GM21737 (cell line): ENCODE data around the gene SH3PXD2A.
"Not testable (repeated sequence)": the region's sequence is repeated elsewhere in the genome, so short reads cannot be mapped to it uniquely, and the experiment has no call there.

Experiments used
- ATAC-seq: cut with Tn5 transposase; IDR thresholded peaks from one replicate; pipeline ENCODE4 v1.9.1; 2021; ENCODE audit warnings: mild to moderate bottlenecking, moderate library complexity; ENCODE audit not compliant: unreplicated experiment

SH3PXD2A gene

GRCh38 chr10:103793429-103793828 is 61.9 kb downstream of the SH3PXD2A start:
- no peak for ATAC-seq

GRCh38 chr10:103792547-103792946 is 62.8 kb downstream of the SH3PXD2A start:
- no peak for ATAC-seq

- no peak for ATAC-seq
Measured at GRCh38 chr10:103791858-103792257, 63.5 kb downstream of the SH3PXD2A start.

- no peak for ATAC-seq
Measured at GRCh38 chr10:103791291-103791690, 64.1 kb downstream of the SH3PXD2A start.

- ATAC-seq = no peak
Measured at GRCh38 chr10:103790580-103790979, 64.8 kb downstream of the SH3PXD2A start.

- no peak for ATAC-seq
Measured at GRCh38 chr10:103789771-103790201, 65.6 kb downstream of the SH3PXD2A start.

- no peak for ATAC-seq
Measured at GRCh38 chr10:103789161-103789560, 66.2 kb downstream of the SH3PXD2A start.

- no peak for ATAC-seq
Measured at GRCh38 chr10:103787331-103787730, 68.0 kb downstream of the SH3PXD2A start.

- ATAC-seq = no peak
Measured at GRCh38 chr10:103786020-103786419, 69.4 kb downstream of the SH3PXD2A start.

- no peak for ATAC-seq
Measured at GRCh38 chr10:103784723-103785418, 70.5 kb downstream of the SH3PXD2A start.

GRCh38 chr10:103784089-103784488 is 71.3 kb downstream of the SH3PXD2A start:
- no peak for ATAC-seq

- no peak for ATAC-seq
Measured at GRCh38 chr10:103783681-103784080, 71.7 kb downstream of the SH3PXD2A start.

GRCh38 chr10:103781329-103782061 is 73.9 kb downstream of the SH3PXD2A start:
- no peak for ATAC-seq

- no peak for ATAC-seq
Measured at GRCh38 chr10:103780242-103781149, 74.9 kb downstream of the SH3PXD2A start.

- ATAC-seq = no peak
Measured at GRCh38 chr10:103778358-103779139, 76.8 kb downstream of the SH3PXD2A start.

GRCh38 chr10:103776878-103777591 is 78.3 kb downstream of the SH3PXD2A start:
- ATAC-seq = no peak

GRCh38 chr10:103775776-103776175 is 79.6 kb downstream of the SH3PXD2A start:
- ATAC-seq = no peak

- not testable (repeated sequence) for ATAC-seq
Measured at GRCh38 chr10:103772846-103773245, 82.5 kb downstream of the SH3PXD2A start.

- ATAC-seq = peak; percentile 79
Measured at GRCh38 chr10:103772096-103772845, 83.1 kb downstream of the SH3PXD2A start.
